ENCODE data around the gene KIF3A. TPM values are rescaled to one million over a fixed set of nuclear protein-coding genes. Genes with fewer than 3 reads are reported as not detected.

KIF3A gene
- polyA plus RNA-seq, 1 of the 3 experiments (the other 2 are of a cell fraction): 5.1 TPM

DNA sequence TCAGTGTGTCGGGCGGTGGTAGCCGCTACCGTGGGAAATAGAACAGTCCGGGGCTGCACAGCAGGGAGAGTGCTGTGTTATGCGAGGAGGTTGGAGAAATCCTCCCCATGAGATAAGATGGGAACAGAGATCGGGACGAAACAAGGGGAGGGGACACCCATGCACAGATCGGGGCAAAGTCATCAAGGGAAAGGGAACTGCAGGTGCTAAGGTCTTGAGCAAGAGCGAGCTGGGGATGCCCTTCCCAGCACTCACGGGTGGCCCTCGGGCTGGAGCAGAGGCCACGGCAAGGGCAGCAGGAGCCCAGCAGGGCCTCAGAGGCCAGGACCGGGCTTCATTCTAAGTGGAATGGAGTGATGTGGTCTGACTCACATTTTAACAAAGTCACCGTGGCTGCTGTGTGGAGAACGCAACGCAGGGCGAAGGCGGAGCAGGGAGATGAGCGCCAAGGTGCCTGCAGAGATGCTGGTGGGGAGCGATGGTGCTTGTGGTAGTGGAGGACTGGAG is 71.7 kb downstream of the KIF3A start:
- no peaks in the 10 kb centered on the region for H3K9me3 ChIP-seq
- H3K4me2 ChIP-seq: no peak overlapping the region
- no peaks in the 10 kb centered on the region for H3K27me3 ChIP-seq (ENCODE audit: insufficient read depth)
- H4K20me1 ChIP-seq (ENCODE audit: insufficient read depth): no peaks in the 10 kb centered on the region
- POLR2A ChIA-PET: no interaction called here
- no peak overlapping the region for H2AFZ ChIP-seq (ENCODE audit: low read depth)
- no peak overlapping the region for H3K9ac ChIP-seq
- no peaks in the 10 kb centered on the region for H3K36me3 ChIP-seq (replicated peaks in 1 of 2; ENCODE audit: control insufficient read depth in 1 of 2, insufficient read depth in 2 of 2, low read length in 1 of 2)
- DNase-seq: no peak
- no peaks in the 10 kb centered on the region for H3K79me2 ChIP-seq (ENCODE audit: insufficient read depth)
- H3K9me2 ChIP-seq: no peaks in the 10 kb centered on the region
- peaks cover 0 to 3% of the 10 kb centered on the region in 2 experiments; a peak in 1 of 4 replicates for H3K4me1 ChIP-seq (ENCODE audit: control insufficient read depth in 1 of 2, insufficient read depth in 2 of 2, low read depth in 1 of 2, low read length in 1 of 2)
- no peak overlapping the region for H3K27ac ChIP-seq (ENCODE audit: low read depth in 2 of 2, low read length in 1 of 2)
- H3K4me3 ChIP-seq (ENCODE audit: low read depth in 2 of 2, low read length in 1 of 2): no peak overlapping the region
- no peaks in the 10 kb centered on the region for H3F3A ChIP-seq (replicated peaks; ENCODE audit: insufficient read depth)
- TF ChIP-seq, protein P1, sequence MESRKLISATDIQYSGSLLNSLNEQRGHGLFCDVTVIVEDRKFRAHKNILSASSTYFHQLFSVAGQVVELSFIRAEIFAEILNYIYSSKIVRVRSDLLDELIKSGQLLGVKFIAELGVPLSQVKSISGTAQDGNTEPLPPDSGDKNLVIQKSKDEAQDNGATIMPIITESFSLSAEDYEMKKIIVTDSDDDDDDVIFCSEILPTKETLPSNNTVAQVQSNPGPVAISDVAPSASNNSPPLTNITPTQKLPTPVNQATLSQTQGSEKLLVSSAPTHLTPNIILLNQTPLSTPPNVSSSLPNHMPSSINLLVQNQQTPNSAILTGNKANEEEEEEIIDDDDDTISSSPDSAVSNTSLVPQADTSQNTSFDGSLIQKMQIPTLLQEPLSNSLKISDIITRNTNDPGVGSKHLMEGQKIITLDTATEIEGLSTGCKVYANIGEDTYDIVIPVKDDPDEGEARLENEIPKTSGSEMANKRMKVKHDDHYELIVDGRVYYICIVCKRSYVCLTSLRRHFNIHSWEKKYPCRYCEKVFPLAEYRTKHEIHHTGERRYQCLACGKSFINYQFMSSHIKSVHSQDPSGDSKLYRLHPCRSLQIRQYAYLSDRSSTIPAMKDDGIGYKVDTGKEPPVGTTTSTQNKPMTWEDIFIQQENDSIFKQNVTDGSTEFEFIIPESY (IDR thresholded peaks at IDR 0.05; ENCODE audit: borderline replicate concordance, low read depth): no peak
- TF ChIP-seq FOXJ3 (CRISPR knock-in tag; IDR thresholded peaks at IDR 0.05) (no peak), POLR2AphosphoS5 (IDR thresholded peaks at IDR 0.05; ENCODE audit: low read depth, low read length) (no peak), NRF1 (IDR thresholded peaks at IDR 0.05; ENCODE audit: low read depth, low read length) (no peak), GATA2 (CRISPR knock-in tag; IDR thresholded peaks at IDR 0.05) (no peak), RAD21 (IDR thresholded peaks at IDR 0.05; ENCODE audit: low read length) (no peak), ELF1 (IDR thresholded peaks at IDR 0.05) (no peak), FOXM1 (IDR thresholded peaks at IDR 0.05; ENCODE audit: low read depth) (no peak), GABPA (IDR thresholded peaks at IDR 0.05; ENCODE audit: low read depth) (no peak), RFX5 (IDR thresholded peaks at IDR 0.05; ENCODE audit: low read length) (no peak), EP300 (IDR thresholded peaks at IDR 0.05; ENCODE audit: borderline replicate concordance in 1 of 2, low read depth in 1 of 2, low read length in 1 of 2) (no peak), TAF1 (IDR thresholded peaks at IDR 0.05; ENCODE audit: borderline replicate concordance, low read depth, low read length) (no peak), RCOR1 (IDR thresholded peaks at IDR 0.05; ENCODE audit: low read length) (no peak), JUND (IDR thresholded peaks at IDR 0.05) (no peak), EZH2phosphoT487 (IDR thresholded peaks at IDR 0.05; ENCODE audit: borderline replicate concordance, low read depth) (no peak)
- TF ChIP-seq, protein P2, sequence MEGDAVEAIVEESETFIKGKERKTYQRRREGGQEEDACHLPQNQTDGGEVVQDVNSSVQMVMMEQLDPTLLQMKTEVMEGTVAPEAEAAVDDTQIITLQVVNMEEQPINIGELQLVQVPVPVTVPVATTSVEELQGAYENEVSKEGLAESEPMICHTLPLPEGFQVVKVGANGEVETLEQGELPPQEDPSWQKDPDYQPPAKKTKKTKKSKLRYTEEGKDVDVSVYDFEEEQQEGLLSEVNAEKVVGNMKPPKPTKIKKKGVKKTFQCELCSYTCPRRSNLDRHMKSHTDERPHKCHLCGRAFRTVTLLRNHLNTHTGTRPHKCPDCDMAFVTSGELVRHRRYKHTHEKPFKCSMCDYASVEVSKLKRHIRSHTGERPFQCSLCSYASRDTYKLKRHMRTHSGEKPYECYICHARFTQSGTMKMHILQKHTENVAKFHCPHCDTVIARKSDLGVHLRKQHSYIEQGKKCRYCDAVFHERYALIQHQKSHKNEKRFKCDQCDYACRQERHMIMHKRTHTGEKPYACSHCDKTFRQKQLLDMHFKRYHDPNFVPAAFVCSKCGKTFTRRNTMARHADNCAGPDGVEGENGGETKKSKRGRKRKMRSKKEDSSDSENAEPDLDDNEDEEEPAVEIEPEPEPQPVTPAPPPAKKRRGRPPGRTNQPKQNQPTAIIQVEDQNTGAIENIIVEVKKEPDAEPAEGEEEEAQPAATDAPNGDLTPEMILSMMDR (IDR thresholded peaks at IDR 0.05): no peak
- TF ChIP-seq, protein P3, sequence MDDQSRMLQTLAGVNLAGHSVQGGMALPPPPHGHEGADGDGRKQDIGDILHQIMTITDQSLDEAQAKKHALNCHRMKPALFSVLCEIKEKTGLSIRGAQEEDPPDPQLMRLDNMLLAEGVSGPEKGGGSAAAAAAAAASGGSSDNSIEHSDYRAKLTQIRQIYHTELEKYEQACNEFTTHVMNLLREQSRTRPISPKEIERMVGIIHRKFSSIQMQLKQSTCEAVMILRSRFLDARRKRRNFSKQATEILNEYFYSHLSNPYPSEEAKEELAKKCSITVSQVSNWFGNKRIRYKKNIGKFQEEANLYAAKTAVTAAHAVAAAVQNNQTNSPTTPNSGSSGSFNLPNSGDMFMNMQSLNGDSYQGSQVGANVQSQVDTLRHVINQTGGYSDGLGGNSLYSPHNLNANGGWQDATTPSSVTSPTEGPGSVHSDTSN (IDR thresholded peaks at IDR 0.05): no peak
- TF ChIP-seq, protein P4, sequence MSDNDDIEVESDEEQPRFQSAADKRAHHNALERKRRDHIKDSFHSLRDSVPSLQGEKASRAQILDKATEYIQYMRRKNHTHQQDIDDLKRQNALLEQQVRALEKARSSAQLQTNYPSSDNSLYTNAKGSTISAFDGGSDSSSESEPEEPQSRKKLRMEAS (IDR thresholded peaks at IDR 0.05; ENCODE audit: low read depth): no peak
- TF ChIP-seq, protein P5, sequence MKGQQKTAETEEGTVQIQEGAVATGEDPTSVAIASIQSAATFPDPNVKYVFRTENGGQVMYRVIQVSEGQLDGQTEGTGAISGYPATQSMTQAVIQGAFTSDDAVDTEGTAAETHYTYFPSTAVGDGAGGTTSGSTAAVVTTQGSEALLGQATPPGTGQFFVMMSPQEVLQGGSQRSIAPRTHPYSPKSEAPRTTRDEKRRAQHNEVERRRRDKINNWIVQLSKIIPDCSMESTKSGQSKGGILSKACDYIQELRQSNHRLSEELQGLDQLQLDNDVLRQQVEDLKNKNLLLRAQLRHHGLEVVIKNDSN (IDR thresholded peaks at IDR 0.05; ENCODE audit: borderline replicate concordance, low read depth): no peak
- 91% methylated on average over 18 of the region's 21 CpGs for WGBS (ENCODE audit: low lambda C conversion rate)
- CTCF ChIA-PET: interaction anchor here (1.0 kb wide), 3 partner anchors 9 to 24 kb away, joined by 3 to 4 read pairs (median 3); no protein-coding TSS in a partner anchor

Measured in SK-N-SH (cell line).